Measurements from ENCODE around the gene C1orf56.

Gene C1orf56, protein sequence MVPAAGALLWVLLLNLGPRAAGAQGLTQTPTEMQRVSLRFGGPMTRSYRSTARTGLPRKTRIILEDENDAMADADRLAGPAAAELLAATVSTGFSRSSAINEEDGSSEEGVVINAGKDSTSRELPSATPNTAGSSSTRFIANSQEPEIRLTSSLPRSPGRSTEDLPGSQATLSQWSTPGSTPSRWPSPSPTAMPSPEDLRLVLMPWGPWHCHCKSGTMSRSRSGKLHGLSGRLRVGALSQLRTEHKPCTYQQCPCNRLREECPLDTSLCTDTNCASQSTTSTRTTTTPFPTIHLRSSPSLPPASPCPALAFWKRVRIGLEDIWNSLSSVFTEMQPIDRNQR

DNA sequence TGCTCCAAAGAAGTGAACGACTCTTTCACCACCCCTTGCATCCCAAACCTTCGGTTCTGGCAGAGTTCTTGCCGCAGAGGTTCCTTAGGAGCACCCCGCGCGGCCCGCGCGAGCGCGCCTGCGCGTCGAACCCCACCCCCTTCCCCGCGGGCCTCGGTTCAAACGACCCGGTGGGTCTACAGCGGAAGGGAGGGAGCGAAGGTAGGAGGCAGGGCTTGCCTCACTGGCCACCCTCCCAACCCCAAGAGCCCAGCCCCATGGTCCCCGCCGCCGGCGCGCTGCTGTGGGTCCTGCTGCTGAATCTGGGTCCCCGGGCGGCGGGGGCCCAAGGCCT lies at the start of gene C1orf56:
Gene C1orf56 (plus strand): TSS at position 161 of the 334 bp plus-strand sequence. CDS start 97 bp downstream, at position 258.
- DNase-seq (ENCODE audit: low read depth in 2 of 2): no peak

DNA sequence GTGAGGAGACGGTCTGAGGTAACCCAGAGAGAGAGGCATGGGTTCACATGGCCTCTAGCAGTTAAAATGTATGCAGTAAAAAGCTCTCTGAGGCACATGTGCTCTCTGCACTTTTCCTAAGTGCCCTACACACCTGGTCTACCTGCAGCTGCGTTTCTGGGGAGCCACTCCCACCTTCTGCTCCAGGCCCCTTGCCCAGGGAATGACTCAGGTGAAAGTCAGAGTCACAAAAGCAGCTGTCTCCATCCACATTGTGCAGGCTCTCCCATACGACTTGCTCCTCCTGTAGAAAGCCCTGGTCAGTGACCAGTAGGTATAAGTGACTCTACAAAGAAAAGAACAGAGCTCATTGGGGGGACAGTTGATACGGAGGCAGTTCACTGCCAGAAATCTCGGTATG lies 49.6 kb upstream of the C1orf56 start:
- DNase-seq (ENCODE audit: low read depth in 2 of 2): no peak

DNA sequence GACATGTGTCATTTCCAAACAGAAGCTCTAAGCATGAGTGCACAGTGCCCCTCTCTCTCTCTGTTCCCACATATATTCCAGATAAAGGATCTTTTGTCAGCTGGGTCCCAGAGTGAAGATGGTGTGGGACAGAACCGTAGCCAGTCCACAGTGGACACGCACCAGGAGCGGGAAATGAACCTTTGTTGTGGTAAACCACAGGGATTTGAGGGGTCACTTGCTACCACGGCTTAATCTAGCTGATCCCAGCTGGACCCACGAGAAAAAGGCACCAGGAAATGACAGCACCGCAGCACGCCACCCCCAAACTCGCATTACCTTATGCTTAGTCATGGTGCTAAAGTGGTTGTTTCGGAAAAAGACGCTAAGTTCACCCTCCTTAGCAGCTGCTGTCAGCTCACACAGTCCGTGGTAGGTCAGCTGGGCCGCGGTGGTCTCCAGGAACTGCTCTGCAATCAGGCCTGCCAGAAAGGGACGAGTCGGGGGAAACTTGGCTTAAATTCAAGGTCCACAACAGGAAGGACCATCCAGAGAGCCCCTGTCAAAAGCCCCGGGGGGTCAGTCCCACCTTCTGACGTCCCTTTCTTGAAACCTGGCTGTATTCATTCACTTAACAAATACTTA lies 48.4 kb upstream of the C1orf56 start:
- no peak for DNase-seq (ENCODE audit: low read depth in 2 of 2)

DNA sequence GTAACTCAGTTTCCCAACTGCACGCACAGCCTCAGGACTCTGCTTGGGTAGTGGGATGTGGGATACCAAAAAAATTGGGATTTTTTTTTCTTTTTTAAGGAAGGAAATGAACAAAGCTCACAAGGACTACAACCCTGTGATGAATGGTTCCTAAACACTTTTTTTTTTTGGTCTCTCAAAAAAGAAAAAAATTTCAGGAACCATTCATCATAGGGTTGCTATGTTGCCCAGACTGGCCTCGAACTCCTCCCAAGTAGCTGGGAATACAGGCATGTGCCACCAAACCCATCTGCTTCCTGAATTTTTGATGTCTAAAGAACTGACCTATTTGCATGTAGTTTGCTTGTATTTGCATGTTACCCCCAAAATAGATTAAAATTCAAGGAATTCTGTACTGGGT lies 47.6 kb upstream of the C1orf56 start:
- no peak for DNase-seq (ENCODE audit: low read depth in 2 of 2)

DNA sequence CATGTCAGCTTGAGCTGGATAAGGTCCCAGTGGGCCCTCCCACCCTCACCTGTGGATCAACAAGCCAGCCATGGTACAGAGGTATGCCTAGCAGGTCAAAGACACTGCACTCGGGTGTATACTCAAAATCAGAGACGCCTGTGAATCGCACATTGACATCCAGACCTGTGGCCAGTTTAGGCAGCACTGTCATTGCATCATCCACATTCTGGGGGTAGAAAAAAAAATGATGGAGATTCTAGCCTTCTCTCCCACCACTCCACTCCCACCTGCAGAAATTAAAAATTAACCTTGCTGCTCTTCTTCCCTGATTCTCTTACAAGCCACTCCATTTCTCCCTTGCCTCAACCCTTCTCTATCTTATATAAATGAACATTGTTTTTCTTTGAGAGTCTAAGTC lies 47.1 kb upstream of the C1orf56 start:
- no peak for DNase-seq (ENCODE audit: low read depth in 2 of 2)

DNA sequence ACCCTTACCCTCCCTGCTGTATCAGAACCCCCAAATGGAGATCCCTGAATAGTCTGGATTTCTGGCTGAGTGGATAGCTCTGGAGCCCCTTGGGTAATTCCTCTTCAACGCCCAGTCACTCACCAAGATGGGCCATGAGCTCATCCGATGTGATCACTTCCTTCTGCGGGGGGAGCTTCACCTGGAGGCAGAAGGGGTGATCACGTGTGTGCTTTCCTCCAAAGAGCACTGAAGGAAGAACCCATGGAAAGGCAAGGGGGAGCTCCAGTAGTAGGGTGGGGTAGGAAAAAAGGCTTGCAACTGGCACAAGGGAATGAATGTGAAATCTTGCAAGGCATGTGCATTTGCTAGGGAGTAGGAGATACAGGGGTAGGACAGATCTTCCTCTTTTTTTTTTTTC lies 45.9 kb upstream of the C1orf56 start:
- no peak for DNase-seq (ENCODE audit: low read depth in 2 of 2)

DNA sequence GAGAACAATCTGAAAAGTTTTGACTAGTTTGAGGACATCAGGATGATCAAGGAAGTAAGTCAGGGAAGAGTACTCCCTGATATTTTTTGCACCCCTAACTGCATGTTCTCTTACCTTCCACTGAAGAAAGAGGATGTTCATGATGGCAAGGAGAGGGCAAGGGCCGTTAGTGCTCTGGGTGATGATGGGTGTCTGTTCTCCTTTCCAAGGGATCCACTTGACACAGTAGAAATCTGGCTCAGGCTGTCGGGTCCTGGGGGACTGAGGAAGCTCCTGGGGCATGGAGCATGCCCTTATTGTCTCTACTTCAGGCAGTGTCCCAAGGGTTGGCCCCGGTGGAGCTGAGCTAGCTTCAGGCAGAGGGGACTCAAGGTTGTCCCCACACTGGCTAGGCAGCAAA lies 45.5 kb upstream of the C1orf56 start:
- no peak for DNase-seq (ENCODE audit: low read depth in 2 of 2)

DNA sequence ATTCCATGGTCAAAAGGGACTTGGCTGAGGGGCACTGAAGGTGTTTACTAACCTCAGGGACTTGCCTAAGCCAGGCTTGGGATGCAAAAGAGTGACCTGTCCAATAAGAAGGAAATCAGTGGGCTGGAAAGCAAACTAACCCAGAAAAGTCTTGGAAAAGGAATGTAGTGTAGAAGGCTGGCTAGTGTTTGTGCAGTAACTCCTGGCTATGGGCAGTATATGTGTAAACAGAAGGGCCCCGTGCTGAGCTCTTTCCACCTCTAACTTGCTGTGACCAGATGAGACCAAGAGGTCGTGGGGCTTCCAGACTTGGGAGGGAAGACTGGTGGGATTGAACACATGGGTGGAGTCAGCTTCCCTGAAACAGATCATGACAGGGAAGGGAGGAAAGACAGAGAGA lies 44.9 kb upstream of the C1orf56 start:
- no peak for DNase-seq (ENCODE audit: low read depth in 2 of 2)

DNA sequence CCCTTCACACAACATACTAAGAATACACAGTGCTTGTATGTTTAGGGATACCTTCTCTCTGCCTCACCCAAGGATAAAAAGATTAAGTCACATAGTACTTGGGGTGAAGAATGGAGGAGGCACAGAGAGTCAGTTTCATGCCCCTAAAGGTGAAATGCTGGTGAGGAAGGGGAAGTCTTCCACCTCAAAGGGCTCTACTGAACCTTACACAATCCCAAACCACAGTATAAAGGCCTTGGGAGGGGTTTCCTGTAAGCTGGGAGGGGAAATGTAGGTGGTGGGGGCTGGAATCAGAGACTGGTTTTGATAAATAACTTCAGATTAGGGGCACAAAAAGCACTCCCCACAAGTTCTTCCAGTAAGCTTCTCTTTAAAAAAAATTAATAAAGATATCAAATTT lies 44.4 kb upstream of the C1orf56 start:
- no peak for DNase-seq (ENCODE audit: low read depth in 2 of 2)

DNA sequence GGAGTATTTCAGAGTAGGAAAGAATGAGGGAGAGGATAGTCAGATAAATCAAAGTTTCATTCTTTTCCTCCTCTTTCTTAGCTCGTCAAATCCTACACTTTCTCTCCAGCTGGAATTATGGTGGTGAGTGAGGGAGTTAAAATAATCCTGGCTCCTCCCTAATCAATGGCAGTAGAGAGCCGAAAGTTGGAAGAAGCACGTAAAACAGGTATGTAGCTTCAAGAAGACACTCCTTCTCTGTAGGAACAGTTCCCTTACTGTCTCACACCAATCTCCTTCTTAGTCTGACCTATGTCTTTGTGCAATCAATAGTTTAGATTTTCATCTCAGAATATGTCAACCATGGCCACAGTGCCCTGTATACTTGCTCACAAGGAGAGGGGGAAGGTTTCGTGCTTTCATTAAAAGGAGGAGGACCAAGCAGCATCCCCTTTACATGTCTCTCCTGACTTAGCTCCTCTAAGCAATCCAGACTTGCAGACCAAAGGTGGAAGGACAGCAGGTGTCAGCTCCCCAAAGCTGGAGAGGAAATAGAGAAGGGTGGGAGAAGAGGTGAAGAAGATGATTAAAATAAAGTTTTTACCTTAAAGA lies 41.7 kb upstream of the C1orf56 start:
- DNase-seq (ENCODE audit: low read depth in 2 of 2): no peak

DNA sequence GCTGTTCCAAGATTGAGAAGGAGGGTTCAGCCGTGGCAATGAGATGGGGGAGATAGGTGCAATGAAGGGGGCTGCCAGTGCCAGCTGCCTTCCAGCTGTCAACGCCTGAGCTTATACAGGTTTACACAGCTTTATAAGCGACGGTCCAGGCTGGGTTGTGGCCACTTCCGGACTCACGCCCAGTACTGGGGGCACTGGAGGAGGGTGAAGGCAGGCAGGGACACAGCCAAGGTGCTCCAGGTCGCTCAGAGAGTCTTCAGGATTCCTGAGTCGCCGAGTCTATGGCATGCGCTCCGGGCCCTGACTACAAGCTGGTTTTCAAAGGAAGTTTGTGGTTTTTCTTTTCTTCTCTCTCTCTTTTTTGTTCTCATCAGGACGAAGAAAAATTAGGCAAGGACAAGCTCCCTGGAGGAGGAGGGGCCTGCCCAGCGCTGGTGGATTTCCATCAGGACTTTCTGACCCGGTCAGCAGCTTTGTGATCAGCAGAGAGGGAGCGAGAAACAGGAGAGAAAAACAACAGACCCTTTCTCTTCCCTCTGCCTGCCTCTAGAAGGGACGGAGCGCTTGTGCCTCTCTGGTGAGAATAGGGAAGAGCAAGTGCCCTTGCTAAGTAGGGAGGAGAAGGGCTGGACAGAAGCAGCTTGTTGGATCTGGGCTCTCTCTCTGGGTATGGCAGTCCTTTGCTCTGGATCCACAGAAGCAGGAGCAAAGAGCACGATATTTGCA lies 41.1 kb upstream of the C1orf56 start, which contains the start of gene MINDY1:
Gene MINDY1 (minus strand): TSS at position 576 of the 726 bp plus-strand sequence. CDS start 4,285 bp downstream, outside the sequence.
- no peak for DNase-seq (ENCODE audit: low read depth in 2 of 2)

DNA sequence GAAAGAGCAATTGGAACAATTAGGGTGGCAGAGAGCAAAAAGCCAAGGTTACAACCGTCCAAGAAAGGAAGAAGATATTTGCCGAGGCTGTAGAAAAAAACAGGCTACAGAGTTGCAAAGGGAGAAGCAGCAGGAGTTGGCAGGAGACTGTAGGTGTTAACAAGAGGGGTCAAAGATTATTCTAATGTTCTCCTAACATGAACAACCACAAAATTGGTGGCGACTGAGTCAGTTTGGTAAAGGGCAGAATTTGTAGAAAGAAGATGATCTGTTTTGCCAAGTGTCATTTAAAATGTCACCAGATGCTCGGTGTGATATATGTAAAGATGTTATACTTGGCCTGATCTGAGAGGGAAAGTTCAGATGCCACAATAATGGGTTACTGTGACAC lies 39.7 kb upstream of the C1orf56 start:
- DNase-seq (ENCODE audit: low read depth in 2 of 2): no peak

DNA sequence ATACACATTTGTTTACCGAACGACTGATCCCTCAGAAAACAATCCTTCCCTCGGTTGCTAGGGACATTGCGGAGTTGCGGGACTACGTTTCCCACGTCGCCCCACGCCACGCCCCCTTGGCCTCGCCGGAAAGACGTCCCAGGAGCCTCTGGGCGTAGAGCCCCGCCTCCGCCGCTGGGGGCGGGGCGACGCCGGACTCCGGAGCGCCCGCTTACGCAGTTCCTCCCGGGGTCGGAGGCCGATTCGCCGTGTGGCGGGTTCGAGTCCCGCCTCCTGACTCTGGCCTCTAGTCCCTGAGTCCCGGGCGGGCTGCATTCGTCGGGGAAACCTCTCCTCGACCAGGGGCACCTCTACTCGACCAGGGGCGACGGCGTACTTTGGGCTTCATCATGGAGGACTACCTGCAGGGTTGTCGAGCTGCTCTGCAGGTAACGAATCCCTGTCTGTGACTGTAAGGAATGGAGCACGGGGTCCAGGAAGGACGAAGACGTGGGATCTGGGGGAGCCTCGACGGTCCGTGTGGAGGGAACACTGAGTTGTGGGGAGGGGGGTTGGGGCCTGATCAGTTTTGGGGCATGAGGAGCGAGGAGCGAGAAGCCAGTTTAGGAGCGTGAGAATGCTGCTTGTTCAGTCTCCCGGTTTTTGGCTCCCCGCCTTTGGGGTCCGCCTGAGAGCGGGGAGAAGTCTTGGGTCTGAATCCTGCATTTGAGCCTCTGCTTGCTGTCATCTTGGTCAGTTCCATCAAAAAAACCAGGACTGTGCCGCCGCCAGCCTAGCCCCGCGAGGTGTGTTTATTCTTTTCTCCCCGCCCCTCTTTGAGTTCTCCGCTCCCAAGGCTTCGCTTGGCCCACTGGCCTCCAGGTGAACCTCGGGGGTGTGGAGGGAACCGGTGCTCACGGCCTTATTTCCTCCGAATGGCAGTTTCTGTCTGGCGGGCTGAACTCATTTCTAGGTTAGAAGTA lies 39.0 kb upstream of the C1orf56 start, which contains the start of gene PRUNE1:
Gene PRUNE1 (plus strand): TSS at position 206 of the 962 bp plus-strand sequence. CDS start 184 bp downstream, at position 390.
- peak; percentile 97 to 98 for DNase-seq (ENCODE audit: low read depth in 2 of 2)

DNA sequence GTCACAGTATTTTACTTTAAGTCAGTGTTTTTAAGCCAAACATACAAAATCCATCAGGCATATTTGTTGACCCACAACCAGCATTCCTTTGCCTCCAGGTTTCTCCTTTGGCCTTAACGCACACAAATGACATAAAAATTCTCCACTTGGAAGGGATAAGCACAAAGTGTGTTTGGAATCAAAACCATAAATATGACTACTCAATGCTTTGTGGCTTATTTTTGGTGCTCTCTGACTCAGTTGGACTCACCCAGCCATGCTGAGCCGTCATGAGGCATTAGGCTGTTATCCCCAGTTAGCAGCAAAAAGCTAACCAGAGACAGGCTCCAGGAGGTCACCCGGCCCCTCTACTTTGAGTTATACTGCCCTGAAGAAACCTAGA lies 38.4 kb upstream of the C1orf56 start:
- no peak for DNase-seq (ENCODE audit: low read depth in 2 of 2)

DNA sequence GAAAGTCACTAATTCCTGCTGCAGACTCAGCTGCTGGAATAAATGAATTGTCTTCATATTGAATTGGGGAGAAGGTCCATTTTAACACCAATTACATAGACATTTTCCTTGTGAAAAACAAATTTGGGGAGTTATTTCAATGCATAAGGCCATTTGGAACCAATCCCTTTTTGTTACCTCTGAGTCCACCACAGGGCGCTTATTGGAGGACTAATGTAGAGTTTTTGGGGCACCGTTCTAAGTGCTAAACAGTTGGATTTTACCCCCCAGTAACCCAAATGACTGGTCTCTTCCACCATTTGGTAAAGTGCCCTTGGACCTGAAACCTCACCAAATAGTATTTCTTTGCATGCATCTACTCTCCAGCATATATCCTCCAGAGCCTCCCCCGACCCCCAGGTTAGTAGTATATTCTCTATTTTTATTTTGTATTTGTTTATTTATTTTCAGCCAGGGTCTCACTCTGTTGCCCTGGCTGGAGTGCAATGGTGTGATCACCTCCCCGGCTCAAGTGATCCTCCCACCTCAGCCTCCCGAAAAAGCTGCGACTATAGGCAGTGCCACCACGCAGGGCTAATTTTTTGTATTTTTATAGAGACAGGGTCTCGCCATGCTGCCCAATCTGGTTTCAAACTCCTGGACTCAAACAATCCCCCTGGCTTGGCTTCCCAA lies 37.7 kb upstream of the C1orf56 start:
- DNase-seq (ENCODE audit: low read depth in 2 of 2): no peak

DNA sequence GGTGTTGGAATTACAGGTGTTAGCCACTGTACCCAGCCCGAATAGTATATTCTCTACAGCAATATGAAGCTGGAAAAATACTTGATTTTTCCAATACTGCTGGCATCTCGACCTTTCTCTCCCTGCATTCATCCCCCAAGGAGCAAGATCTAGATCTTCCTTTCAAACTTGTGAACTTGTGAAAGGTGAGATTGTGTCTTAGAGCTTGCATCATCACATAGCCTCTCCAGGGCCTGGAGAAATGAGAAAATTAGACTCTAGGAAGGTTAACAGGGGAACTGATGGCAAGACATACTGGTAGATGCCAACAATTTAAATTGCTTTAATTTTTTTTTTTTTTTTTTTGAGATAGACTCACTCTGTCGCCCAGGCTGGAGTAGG lies 37.2 kb upstream of the C1orf56 start:
- no peak for DNase-seq (ENCODE audit: low read depth in 2 of 2)

DNA sequence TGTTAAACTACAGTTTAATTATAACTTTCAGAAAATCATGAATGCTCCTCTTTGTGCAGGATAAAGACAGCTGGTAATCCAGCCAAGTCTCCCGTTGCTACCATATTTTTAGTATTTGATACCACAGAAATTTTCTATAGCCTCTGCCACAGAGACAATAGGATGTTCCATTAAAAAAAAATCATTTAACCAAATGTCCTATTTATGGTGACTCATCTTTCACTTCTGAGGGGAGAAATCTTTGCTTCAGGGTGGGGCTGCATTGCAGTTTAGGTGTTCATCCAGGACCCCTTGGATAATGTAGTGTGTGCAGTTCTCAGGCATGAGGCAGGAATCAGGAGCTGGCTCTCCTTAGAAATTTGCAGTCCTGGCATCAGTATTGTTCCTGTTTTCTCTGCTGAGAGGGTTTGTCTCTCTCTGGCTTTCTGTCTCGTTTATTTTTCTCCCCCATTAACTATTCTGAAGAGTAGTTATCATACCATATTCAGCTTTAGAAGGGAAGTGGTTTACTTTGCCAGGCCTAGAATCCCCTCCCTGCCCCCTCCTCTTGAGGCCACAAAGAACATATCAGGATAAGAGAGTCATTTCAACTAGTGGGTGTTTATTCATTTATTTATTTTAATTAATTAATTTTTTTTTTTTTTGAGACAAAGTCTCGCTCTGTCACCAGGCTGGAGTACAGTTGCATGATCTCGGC lies 36.2 kb upstream of the C1orf56 start:
- no peak for DNase-seq (ENCODE audit: low read depth in 2 of 2)

DNA sequence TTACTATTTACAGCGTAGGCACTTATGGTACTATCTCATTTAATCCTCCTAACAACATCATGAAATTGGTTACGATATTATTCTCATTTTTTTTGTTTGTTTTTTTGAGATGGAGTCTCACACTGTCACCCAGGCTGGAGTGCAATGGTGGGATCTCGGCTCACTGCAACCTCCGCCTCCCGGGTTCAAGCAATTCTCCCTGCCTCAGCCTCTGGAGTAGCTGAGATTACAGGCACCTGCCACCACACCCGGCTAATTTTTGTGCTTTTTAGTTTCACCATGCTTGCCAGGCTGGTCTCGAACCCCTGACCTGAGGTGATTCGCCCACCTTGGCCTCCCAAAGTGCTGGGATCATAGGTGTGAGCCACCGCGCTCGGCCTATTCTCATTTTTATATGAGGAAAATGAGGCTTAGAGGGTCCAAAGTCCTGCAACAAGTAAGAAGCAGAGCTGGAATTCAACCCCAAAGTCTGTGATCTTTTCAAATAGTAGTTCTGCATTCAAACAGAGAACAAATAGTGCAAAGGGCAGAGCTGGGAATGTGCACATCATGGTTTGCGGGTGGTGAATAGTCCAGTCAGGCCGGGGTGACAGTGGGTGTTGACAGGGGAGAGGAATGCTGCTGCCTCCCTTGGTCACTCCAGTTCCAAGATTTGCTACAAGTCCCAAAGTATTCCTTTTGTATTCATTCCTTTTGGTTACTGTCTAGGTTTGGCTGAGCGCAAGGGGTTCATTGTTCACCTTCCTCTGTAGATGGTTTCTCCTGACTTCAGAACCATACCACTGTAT lies 34.7 kb upstream of the C1orf56 start:
- no peak for DNase-seq (ENCODE audit: low read depth in 2 of 2)

DNA sequence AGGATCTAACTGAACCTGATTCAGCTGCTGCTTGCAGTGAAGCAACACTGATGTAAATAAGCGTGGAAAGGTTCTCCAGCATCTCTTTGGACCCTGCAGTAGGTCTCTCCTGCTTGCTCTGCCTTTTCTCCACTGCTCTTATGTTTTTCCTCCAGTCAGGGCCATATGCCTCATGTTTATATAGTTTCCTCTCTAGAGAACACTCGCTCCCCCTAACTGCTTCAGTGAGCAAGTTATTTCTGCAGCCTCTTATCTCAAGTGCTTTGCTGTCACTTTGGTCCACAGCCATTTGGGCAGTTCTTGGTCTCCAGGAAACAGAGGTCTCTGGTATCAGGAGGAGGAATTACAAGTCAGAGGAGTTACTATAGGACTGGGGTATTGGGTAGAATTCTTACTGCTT lies 34.0 kb upstream of the C1orf56 start:
- no peak for DNase-seq (ENCODE audit: low read depth in 2 of 2)
